ENCODE data around the gene MUCL1.

MUCL1 gene

GRCh38 chr12:54840244-54840865 lies 14.0 kb upstream of the MUCL1 start:
- in situ Hi-C loops (cut with HindIII; ENCODE audit: low sequenced_read_pairs), result no loop called here
- DNase-seq (ENCODE audit: low read depth), result no peak
- H3K4me3 ChIP-seq (ENCODE audit: low read depth, low read length), result no peak overlapping the region
- no peak for TF ChIP-seq CTCF (IDR thresholded peaks at IDR 0.05; ENCODE audit: low read depth, low read length, missing control alignments)

- in situ Hi-C loops (cut with HindIII; ENCODE audit: low sequenced_read_pairs), result loop anchor here (25.0 kb wide), 1 partner anchor 105 kb away; no protein-coding TSS in a partner anchor
- no peak overlapping the region for H3K4me3 ChIP-seq (ENCODE audit: low read depth, low read length)
- no peak for TF ChIP-seq CTCF (IDR thresholded peaks at IDR 0.05; ENCODE audit: low read depth, low read length, missing control alignments)
- no peak for DNase-seq (ENCODE audit: low read depth)
These were observed 3.1 kb downstream of the MUCL1 start for GRCh38 chr12:54857406-54857805.

- DNase-seq (ENCODE audit: low read depth), result no peak
- in situ Hi-C loops (cut with HindIII; ENCODE audit: low sequenced_read_pairs), result loop anchor here (25.0 kb wide), 1 partner anchor 104 kb away; no protein-coding TSS in a partner anchor
- no peak overlapping the region for H3K4me3 ChIP-seq (ENCODE audit: low read depth, low read length)
- no peak for TF ChIP-seq CTCF (IDR thresholded peaks at IDR 0.05; ENCODE audit: low read depth, low read length, missing control alignments)
These were observed 4.2 kb downstream of the MUCL1 start for GRCh38 chr12:54858562-54858961.

GRCh38 chr12:54859502-54859901 lies 5.2 kb downstream of the MUCL1 start:
- no peak for DNase-seq (ENCODE audit: low read depth)
- H3K4me3 ChIP-seq (ENCODE audit: low read depth, low read length), result no peak overlapping the region
- no peak for TF ChIP-seq CTCF (IDR thresholded peaks at IDR 0.05; ENCODE audit: low read depth, low read length, missing control alignments)
- in situ Hi-C loops (cut with HindIII; ENCODE audit: low sequenced_read_pairs), result loop anchor here (25.0 kb wide), 1 partner anchor 103 kb away; no protein-coding TSS in a partner anchor

GRCh38 chr12:54861927-54862326 lies 7.6 kb downstream of the MUCL1 start:
- TF ChIP-seq CTCF (IDR thresholded peaks at IDR 0.05; ENCODE audit: low read depth, low read length, missing control alignments), result no peak
- no peak for DNase-seq (ENCODE audit: low read depth)
- no peak overlapping the region for H3K4me3 ChIP-seq (ENCODE audit: low read depth, low read length)
- in situ Hi-C loops (cut with HindIII; ENCODE audit: low sequenced_read_pairs), result loop anchor here (25.0 kb wide), 1 partner anchor 100 kb away; no protein-coding TSS in a partner anchor

GRCh38 chr12:54863948-54864618 lies 9.8 kb downstream of the MUCL1 start:
- in situ Hi-C loops (cut with HindIII; ENCODE audit: low sequenced_read_pairs), result loop anchor here (25.0 kb wide), 1 partner anchor 98 kb away; no protein-coding TSS in a partner anchor
- DNase-seq (ENCODE audit: low read depth), result no peak
- H3K4me3 ChIP-seq (ENCODE audit: low read depth, low read length), result no peak overlapping the region
- TF ChIP-seq CTCF (IDR thresholded peaks at IDR 0.05; ENCODE audit: low read depth, low read length, missing control alignments), result no peak
